Suprapubic skin (tissue), 4 donors: Measurements from ENCODE around the gene E2F4. TPM values are rescaled to one million over a fixed set of nuclear protein-coding genes. Genes with fewer than 3 reads are reported as not detected.

Experiments
- DNase-seq, 2 donors: peaks; one replicate each; pipeline ENCODE4 v3.0.0-alpha.2; 2019; ENCODE audit warnings: low spot score in 2 of 2
- H3K27ac ChIP-seq: fragments of 200-600 bp; sonication (generic); one replicate; pipeline ENCODE4 v1.5.1; 2019
- H3K27me3 ChIP-seq: fragments of 200-600 bp; sonication (generic); one replicate; pipeline ENCODE4 v1.5.1; 2019
- H3K36me3 ChIP-seq: fragments of 200-600 bp; sonication (generic); one replicate; pipeline ENCODE4 v1.5.1; 2019
- H3K4me1 ChIP-seq: fragments of 200-600 bp; sonication (generic); one replicate; pipeline ENCODE4 v1.5.1; 2019
- H3K4me3 ChIP-seq: fragments of 200-600 bp; sonication (generic); one replicate; pipeline ENCODE4 v1.5.1; 2019; ENCODE audit warnings: mild to moderate bottlenecking
- H3K9me3 ChIP-seq: fragments of 200-600 bp; sonication (generic); one replicate; pipeline ENCODE4 v1.5.1; 2019
- EP300 ChIP-seq: sonication (generic); formaldehyde crosslinking; IDR thresholded peaks from one replicate; pipeline ENCODE4 v1.6.1; 2017; ENCODE audit warnings: antibody characterized with exemption
- POLR2A ChIP-seq, 2 donors: fragments of 450-650 bp; IDR thresholded peaks; one replicate each; pipeline ENCODE4 v1.6.1; 2017; ENCODE audit warnings: antibody characterized with exemption in 2 of 2, mild to moderate bottlenecking in 2 of 2, moderate library complexity in 2 of 2
- POLR2AphosphoS5 ChIP-seq, 3 donors: sonication (generic); formaldehyde crosslinking; IDR thresholded peaks; one replicate each; pipeline ENCODE4 v1.6.1; 2017; ENCODE audit warnings: antibody characterized with exemption in 3 of 3
- WGBS: methylation state at CpG from one replicate; pipeline ENCODE4 v1.1.5; 2018; 5-methylcytosine and 5-hydroxymethylcytosine counted together
- total RNA-seq, 4 donors: library from RNA; depleted of rRNA; stranded (reverse); fragments of >200 nt; gene quantifications; one replicate each; pipeline ENCODE4 v1.1.0, GENCODE V29; 2016
- TF ChIP-seq, protein P1 (sequence below), 2 donors: fragments of 200-600 bp in 1 of 2; fragments of 450-650 bp in 1 of 2; sonication (generic) in 1 of 2; IDR thresholded peaks; one replicate each; pipeline ENCODE4 v1.5.1; 2016 to 2019; ENCODE audit warnings: antibody characterized with exemption in 2 of 2, mild to moderate bottlenecking in 1 of 2, moderate library complexity in 1 of 2

The E2F4 gene
- total RNA-seq, 4 donors from 2014 or later: 92.6 to 106 (median 96.8) TPM

DNA sequence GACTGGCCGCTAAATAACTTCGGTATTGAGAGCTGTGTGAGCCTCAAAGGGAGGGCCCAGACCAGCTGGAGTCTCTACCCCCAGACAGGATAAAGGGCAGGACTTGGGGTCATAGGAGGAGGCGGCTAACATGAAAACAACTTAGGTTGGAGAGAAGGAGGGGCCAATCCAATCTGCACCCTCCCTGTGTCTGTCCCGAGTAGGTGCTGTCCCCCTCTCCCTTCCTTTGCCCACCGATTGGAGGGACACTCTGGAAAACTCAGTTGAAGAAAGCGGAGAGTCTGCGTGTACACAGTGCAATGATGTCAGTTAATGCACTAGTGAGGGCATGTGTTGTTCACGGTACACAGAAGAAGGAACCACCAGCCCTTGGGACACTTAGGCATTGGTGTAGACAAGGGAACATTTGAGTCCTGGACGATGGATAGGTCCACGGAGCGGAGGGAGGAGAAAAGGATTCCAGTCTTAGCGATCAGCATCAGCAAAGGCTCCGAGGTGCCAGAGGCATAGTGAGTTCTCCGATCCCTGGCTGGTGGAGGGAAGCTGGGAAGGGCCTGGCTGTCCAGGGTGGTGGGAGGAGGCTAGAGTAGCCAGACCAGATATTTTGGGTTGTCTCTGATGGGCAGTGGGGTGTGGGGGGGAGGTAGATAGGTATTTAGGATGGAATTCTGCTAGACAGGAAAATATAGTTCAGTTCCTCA lies 20.9 kb upstream of the E2F4 start:
- 30% methylated on average over 14 of the region's 14 CpGs for WGBS
- TF ChIP-seq EP300 (no peak), POLR2AphosphoS5 (IDR thresholded peaks at IDR 0.05) (no peak), POLR2A (IDR thresholded peaks at IDR 0.05) (no peak)
- TF ChIP-seq, protein P1, sequence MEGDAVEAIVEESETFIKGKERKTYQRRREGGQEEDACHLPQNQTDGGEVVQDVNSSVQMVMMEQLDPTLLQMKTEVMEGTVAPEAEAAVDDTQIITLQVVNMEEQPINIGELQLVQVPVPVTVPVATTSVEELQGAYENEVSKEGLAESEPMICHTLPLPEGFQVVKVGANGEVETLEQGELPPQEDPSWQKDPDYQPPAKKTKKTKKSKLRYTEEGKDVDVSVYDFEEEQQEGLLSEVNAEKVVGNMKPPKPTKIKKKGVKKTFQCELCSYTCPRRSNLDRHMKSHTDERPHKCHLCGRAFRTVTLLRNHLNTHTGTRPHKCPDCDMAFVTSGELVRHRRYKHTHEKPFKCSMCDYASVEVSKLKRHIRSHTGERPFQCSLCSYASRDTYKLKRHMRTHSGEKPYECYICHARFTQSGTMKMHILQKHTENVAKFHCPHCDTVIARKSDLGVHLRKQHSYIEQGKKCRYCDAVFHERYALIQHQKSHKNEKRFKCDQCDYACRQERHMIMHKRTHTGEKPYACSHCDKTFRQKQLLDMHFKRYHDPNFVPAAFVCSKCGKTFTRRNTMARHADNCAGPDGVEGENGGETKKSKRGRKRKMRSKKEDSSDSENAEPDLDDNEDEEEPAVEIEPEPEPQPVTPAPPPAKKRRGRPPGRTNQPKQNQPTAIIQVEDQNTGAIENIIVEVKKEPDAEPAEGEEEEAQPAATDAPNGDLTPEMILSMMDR (IDR thresholded peaks at IDR 0.05): no peak
- H3K9me3 ChIP-seq: no peaks in the 10 kb centered on the region
- no peaks in the 10 kb centered on the region for H3K27me3 ChIP-seq
- H3K36me3 ChIP-seq: peaks cover 15% of the 10 kb centered on the region
- peak overlapping the region; percentile 56 for H3K4me3 ChIP-seq
- H3K4me1 ChIP-seq: peaks cover 66% of the 10 kb centered on the region
- DNase-seq: no peak
- H3K27ac ChIP-seq: peak overlapping the region; percentile 94

- TF ChIP-seq POLR2AphosphoS5 (IDR thresholded peaks at IDR 0.05) (no peak), POLR2A (IDR thresholded peaks at IDR 0.05) (no peak), EP300 (no peak)
- TF ChIP-seq, protein P1 (IDR thresholded peaks at IDR 0.05): no peak
- 94% methylated on average over 1 of the region's 1 CpG for WGBS
- no peak for DNase-seq
- Histone ChIP-seq H3K4me3 (peak overlapping the region; percentile 60), H3K27me3 (no peaks in the 10 kb centered on the region), H3K27ac (peak overlapping the region; percentile 91), H3K9me3 (no peaks in the 10 kb centered on the region), H3K36me3 (no peaks in the 10 kb centered on the region), H3K4me1 (peaks cover 76% of the 10 kb centered on the region)
These were observed 18.6 kb upstream of the E2F4 start for GRCh38 chr16:67173323-67173722.

GRCh38 chr16:67173808-67174705 lies 17.9 kb upstream of the E2F4 start:
- Histone ChIP-seq H3K9me3 (no peaks in the 10 kb centered on the region), H3K27ac (peak overlapping the region; percentile 91), H3K4me3 (peak overlapping the region; percentile 60), H3K27me3 (no peaks in the 10 kb centered on the region), H3K4me1 (peaks cover 79% of the 10 kb centered on the region), H3K36me3 (no peaks in the 10 kb centered on the region)
- TF ChIP-seq POLR2A (IDR thresholded peaks at IDR 0.05): no peak
- peak; percentile 19 for TF ChIP-seq EP300
- TF ChIP-seq, protein P1 (IDR thresholded peaks at IDR 0.05): peak; percentile 4 to 48
- peak in 2 of 3 donors; percentile 25 to 50 for TF ChIP-seq POLR2AphosphoS5 (IDR thresholded peaks at IDR 0.05)
- 2% methylated on average over 42 of the region's 71 CpGs for WGBS
- DNase-seq: peak in 1 of 2 donors; percentile 91

GRCh38 chr16:67174706-67175231 lies 17.2 kb upstream of the E2F4 start:
- Histone ChIP-seq H3K9me3 (no peaks in the 10 kb centered on the region), H3K4me3 (peak overlapping the region; percentile 60), H3K27me3 (no peaks in the 10 kb centered on the region), H3K4me1 (peaks cover 79% of the 10 kb centered on the region), H3K36me3 (no peaks in the 10 kb centered on the region), H3K27ac (peak overlapping the region; percentile 91)
- 38% methylated on average over 21 of the region's 31 CpGs for WGBS
- DNase-seq: no peak
- no peak for TF ChIP-seq POLR2AphosphoS5 (IDR thresholded peaks at IDR 0.05)
- no peak for TF ChIP-seq POLR2A (IDR thresholded peaks at IDR 0.05)
- TF ChIP-seq, protein P1 (IDR thresholded peaks at IDR 0.05): no peak
- TF ChIP-seq EP300: no peak
